Muscle of arm (tissue), 12 donors: ENCODE measurements around the gene SLC44A5. TPM values are rescaled to one million over a fixed set of nuclear protein-coding genes. Genes with fewer than 3 reads are reported as not detected.

ENCODE experiments used
- DNase-seq: peaks from one replicate; pipeline ENCODE4 v3.0.0-alpha.2; 2013
- polyA plus RNA-seq, 12 donors: library from polyadenylated mRNA; unstranded; fragments of 120-200 nt; gene quantifications; one replicate each; pipeline ENCODE4 v1.2.1, GENCODE V29; 2013; ENCODE audit not compliant: insufficient read length in 12 of 12

Gene SLC44A5
- polyA plus RNA-seq, 12 donors = 0.28 to 3.2 (median 0.68) TPM; not detected in 1

- no peak for DNase-seq
These were observed 21.3 kb downstream of the SLC44A5 start for GRCh38 chr1:75589637-75590036.

GRCh38 chr1:75588779-75589475 lies 22.0 kb downstream of the SLC44A5 start:
- DNase-seq = no peak

GRCh38 chr1:75587692-75588091 lies 23.2 kb downstream of the SLC44A5 start:
- no peak for DNase-seq

- DNase-seq = no peak
These were observed 27.6 kb downstream of the SLC44A5 start for GRCh38 chr1:75583282-75583681.

GRCh38 chr1:75582725-75583261 lies 28.1 kb downstream of the SLC44A5 start:
- DNase-seq = no peak

- DNase-seq = no peak
These were observed 31.9 kb downstream of the SLC44A5 start for GRCh38 chr1:75579046-75579445.

GRCh38 chr1:75575837-75576236 lies 35.1 kb downstream of the SLC44A5 start:
- DNase-seq = no peak

- no peak for DNase-seq
These were observed 43.7 kb downstream of the SLC44A5 start for GRCh38 chr1:75567191-75567590.

GRCh38 chr1:75559800-75560199 lies 51.1 kb downstream of the SLC44A5 start:
- DNase-seq = no peak

GRCh38 chr1:75559136-75559535 lies 51.8 kb downstream of the SLC44A5 start:
- no peak for DNase-seq

GRCh38 chr1:75554870-75555269 lies 56.0 kb downstream of the SLC44A5 start:
- no peak for DNase-seq

GRCh38 chr1:75554181-75554580 lies 56.7 kb downstream of the SLC44A5 start:
- DNase-seq = no peak

- no peak for DNase-seq
These were observed 60.4 kb downstream of the SLC44A5 start for GRCh38 chr1:75550559-75550958.

GRCh38 chr1:75548721-75549480 lies 62.0 kb downstream of the SLC44A5 start:
- no peak for DNase-seq

GRCh38 chr1:75543705-75544104 lies 67.2 kb downstream of the SLC44A5 start:
- no peak for DNase-seq

GRCh38 chr1:75542818-75543570 lies 67.9 kb downstream of the SLC44A5 start:
- DNase-seq = no peak

- no peak for DNase-seq
These were observed 71.4 kb downstream of the SLC44A5 start for GRCh38 chr1:75539230-75540116.

GRCh38 chr1:75533085-75533484 lies 77.8 kb downstream of the SLC44A5 start:
- DNase-seq = no peak

- DNase-seq = no peak
These were observed 79.3 kb downstream of the SLC44A5 start for GRCh38 chr1:75531570-75531969.

GRCh38 chr1:75529488-75529887 lies 81.4 kb downstream of the SLC44A5 start:
- no peak for DNase-seq

GRCh38 chr1:75528001-75528400 lies 82.9 kb downstream of the SLC44A5 start:
- DNase-seq = no peak
